Gastrocnemius medialis (tissue), 4 donors: ENCODE results near the gene CHKA.
A peak's percentile ranks its signal among the peaks of the same experiment; 100 is the strongest.

Source experiments
- CTCF ChIP-seq, 5 experiments: fragments of 450-650 bp in 3 of 5; fragments of 200-600 bp in 2 of 5; sonication (generic) in 2 of 5; IDR thresholded peaks in 4 of 5; conservative IDR thresholded peaks in 1 of 5; 1 replicate in 4 of 5; 2 replicates in 1 of 5; pipeline ENCODE4 v1.5.1; 2016 to 2019; ENCODE audit warnings: antibody characterized with exemption in 5 of 5, mild to moderate bottlenecking in 3 of 5, moderate library complexity in 3 of 5
- POLR2A ChIP-seq, 2 donors: fragments of 450-650 bp; IDR thresholded peaks; one replicate each; pipeline ENCODE4 v1.6.1; 2017; ENCODE audit warnings: antibody characterized with exemption in 2 of 2, mild to moderate bottlenecking in 2 of 2, moderate library complexity in 2 of 2

- peak; percentile 49 to 68 for TF ChIP-seq POLR2A (IDR thresholded peaks at IDR 0.05)
- no peak for TF ChIP-seq CTCF (IDR thresholded peaks at IDR 0.05 in 4 of 5, conservative IDR thresholded peaks at IDR 0.05 in 1 of 5)
Observed at GRCh38 chr11:68030318-68031143, 90.7 kb downstream of the CHKA start, which contains the start of gene NDUFS8.
